CD4-positive, alpha-beta T cell treated with Interleukin-4 for 4 hours (primary cell): ENCODE measurements around the gene PGS1.
A peak's percentile ranks its signal among the peaks of the same experiment; 100 is the strongest.

ENCODE experiments used
- DNase-seq: peaks from one replicate; pipeline ENCODE4 v3.0.0-alpha.2; 2020

Gene PGS1

DNA sequence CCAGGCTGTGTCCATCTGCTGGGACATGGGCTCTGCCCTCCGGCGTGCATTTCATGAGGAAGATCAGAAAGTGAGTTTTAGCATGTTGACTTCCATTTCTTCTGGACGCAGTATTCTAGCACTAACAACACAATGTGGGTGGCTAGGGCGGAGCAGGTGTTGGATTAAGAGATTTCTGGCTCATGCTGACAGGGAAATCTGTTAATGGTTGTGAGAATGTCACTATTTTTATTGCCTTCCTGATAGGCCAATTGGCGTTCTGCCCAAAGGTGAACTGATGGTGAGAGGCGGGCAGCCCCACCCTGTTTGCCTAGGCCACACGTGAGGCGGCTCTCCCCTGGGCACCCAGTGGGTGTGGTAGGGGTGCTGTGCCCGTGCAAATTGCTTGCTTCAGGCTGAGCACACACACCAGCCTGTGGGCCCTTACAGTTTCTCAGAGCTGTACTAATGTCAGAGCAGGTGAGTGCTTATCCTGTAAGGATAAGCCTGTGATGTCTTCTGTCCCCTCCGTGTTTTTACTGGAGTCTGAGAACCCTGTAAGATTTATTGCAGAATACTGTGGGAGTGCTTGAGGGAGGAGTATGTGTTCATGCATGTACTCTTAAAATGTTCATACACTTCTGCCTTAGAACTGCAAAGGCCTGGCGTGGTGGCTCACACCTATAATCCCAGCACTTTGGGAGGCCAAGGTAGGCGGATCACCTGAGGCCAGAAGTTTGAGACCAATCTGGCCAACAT, 30.9 kb downstream of the PGS1 start:
- DNase-seq: no peak

DNA sequence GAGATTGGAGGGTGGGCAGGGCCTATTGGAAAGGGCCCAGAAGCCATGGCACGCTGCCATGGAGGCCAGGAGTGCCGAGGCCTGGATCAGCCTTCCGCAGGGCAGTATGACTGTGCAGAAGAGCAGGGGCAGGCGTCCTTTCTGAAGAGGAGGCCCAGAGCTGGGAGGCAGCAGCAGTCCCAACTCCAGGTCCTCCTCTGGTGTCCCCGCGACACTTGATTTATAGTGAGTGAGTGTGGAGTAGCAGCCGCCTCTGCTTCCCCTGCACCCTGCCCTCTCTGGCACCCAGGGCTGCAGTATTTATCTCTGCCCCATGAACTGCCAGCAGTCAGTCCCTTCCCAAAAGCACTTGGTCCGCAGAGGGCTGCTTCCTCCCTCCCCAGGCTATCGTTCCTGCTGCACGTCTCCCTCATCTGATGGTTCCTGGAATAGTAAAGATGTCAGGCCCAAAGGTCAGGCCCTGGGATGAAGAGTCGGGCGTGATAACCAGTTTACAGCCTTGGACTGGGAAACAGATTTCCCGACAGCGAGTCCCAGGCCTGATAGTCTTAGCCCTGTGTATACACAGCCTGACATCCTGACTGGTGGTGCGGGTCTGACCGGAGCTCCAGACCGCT, 32.9 kb downstream of the PGS1 start:
- DNase-seq: no peak

DNA sequence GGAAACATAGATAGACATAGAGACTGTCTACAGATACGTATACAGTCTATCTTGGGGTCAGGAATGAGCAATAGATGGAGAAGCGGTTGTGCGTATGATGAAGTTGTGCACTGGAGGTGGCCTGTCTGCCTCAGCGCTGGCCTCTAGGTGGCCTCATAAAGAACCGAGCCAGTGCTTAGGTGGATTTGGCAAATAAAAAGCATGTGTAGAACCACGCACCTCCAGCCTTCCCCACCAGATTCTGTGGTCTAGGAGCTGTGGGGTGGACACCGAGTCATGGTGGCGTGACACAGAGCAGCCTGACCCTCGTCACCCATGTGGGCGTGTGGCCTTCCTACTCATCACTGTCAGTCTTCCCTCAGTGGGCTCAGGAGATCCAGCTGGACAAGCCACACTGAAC, 34.0 kb downstream of the PGS1 start:
- DNase-seq: peak; percentile 21

DNA sequence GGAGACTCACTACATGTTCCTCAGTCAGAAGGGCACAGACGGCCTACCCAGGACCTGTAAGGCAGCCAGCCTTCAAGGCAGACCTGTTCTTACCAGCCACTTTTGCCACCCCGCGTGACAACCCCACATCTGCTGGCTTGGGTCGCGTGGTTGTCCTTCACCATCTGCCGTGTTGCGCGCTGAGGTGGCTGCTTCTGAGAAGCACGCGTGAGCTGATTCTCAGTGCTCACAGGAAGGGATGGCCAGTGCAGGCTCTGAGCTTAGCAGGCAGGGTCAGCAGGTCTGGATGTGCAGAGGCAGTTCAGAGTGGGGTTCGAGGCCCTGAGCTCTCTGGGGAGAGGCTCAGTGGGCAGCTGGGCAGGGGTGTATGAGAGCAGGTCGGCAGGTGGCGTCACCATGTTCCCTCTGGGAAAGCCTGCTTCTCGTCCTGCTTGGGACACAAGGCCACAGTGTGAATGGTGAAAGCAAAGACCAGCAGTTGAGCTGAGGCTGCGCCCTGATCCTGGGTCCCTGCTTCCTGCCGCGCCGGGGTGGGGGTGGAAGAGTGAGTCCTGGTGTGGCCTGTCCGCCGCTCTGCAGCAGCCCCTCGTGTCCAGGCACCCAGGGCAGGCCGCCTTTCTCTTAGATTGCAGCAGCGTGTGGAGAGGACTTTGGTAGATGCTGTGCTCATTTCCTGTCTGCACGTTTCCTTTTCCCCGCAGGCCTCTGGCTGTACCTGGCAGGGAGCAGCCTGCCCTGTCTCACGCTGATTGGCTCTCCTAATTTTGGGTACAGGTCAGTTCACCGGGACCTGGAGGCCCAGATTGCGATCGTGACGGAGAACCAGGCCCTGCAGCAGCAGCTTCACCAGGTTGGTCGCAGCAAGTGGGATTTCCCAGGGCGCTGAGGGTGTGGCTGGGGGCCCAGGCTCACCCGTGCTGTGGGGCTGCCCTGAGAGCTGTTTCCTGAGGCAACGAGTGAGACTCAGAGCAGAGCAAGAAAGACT, 36.0 kb downstream of the PGS1 start:
- DNase-seq: peak; percentile 29

DNA sequence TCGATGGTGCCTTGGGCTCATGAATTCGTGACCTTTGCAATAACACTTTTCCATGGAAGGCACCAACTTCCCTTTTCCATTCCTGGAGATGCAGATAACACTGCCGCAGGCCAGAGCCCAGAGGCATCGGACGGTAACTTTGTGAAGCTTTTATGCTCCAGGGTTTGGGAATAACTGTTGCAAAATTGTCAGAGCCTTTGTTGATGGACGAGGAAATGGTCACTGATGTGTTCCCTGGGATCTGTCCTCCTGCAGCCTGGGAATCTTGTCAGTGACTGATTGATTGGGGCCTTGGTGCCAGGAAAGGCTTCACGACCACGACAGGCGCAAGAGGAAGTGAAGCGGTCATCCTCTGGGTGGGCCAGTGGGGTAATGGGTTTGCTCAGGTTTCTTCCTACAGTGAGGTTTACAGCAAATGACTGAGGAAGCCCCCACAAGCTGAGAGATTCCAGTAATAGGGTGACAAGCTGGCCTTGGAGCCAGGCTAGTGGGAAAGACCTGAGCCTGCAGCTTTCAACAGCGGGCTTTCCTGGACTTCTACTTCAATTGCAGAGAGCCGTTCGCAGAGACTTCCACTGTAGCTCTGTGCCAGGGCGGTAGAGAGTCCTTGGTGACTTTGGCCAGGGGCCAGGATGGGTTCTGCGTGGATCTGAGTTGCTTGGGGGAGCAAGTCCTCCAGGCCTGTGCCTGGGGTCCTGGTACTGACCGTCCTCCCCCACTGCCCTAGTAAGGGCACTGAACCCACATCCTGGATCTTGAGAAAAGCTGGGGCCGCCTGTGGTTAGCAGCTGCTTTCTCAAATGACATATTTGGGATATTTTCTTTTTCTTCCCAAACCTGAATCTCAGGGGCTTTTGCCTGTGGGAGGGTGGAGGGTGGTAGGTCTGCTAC, 37.6 kb downstream of the PGS1 start:
- DNase-seq: no peak

DNA sequence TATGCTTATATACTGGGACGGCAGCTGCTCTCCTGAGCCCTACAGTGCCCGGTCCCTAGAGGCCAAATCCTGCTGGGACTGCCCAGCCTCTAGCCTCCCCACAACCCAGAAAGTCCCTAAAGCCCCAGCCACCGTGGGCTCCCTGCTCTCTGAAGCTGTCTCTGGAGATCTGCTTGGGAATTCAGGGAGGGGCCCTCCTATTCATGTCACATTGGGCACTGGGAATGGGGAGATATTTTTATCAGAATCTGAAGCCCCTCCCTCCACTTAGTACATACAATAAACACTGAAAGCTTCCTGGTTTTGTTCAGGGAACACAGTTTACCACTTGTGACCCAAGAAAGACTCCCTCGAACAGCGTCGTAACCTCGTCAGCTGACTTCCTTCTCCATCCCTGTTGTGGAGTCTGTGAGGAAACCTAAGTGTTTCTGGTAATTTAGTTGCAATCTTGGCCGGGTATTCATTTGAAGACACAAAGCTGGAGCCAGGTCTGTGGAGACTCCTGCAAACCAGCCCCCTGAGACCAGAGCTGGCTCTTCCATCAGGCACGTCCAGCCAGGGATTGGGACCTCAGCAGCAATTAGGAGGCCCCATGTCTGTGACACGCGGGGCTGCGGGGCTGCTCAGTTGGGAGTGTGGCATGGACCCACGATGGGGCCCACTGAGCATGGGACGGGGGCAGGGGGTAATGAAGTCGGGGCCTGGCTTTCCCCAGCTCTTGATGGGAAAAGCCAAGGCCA, 38.5 kb downstream of the PGS1 start:
- DNase-seq: no peak

DNA sequence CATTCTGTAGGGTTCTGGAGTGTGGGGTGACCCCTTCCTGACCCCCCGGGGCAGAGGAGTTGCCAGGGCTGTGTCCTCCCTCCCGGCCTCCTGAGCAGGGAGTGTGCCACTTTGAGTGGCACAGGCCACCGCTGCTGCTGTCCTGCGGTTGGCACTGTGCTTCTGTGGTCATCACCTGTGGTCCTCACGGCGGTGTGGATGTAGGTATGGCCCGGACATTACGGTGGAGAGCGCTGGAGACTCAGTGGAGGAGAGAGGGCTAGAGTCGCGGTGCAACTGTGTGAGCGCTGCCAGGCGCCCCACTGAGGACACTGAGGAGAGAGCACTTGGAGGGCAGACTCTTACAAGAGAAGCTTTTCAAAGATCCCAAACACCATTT, 39.1 kb downstream of the PGS1 start:
- DNase-seq: no peak

DNA sequence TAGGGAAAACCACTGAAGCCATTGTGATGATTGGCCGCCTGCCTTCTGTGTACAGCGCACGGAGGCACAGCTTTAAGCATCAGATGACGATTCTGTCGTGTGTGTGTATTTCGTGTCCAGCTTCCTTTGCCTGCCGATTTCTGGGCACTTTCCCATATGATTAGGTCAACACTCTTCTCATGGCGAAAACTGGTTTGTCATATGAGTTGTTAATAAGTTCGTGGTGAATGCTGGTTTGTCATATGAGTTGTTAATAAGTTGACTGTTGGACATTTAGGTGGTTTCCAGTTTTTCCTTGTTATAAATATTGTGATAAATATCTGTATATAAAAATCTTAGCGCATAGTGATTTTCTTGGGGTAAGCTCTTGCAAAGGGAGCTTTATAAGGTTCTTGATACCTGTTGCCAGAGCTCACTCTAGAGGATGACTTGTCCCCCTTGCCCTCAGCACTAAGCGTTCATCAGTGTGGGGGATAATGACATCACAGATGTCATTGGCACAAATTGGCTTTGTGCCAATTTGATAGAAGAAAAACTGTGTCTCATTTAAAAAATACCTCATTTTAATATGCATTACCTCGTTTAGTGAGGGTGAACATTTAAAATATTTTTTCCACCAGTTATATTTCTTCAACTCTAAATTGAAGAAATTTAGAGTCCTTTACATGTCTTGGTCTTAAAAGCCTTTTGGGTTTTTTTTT, 40.0 kb downstream of the PGS1 start:
- DNase-seq: no peak

DNA sequence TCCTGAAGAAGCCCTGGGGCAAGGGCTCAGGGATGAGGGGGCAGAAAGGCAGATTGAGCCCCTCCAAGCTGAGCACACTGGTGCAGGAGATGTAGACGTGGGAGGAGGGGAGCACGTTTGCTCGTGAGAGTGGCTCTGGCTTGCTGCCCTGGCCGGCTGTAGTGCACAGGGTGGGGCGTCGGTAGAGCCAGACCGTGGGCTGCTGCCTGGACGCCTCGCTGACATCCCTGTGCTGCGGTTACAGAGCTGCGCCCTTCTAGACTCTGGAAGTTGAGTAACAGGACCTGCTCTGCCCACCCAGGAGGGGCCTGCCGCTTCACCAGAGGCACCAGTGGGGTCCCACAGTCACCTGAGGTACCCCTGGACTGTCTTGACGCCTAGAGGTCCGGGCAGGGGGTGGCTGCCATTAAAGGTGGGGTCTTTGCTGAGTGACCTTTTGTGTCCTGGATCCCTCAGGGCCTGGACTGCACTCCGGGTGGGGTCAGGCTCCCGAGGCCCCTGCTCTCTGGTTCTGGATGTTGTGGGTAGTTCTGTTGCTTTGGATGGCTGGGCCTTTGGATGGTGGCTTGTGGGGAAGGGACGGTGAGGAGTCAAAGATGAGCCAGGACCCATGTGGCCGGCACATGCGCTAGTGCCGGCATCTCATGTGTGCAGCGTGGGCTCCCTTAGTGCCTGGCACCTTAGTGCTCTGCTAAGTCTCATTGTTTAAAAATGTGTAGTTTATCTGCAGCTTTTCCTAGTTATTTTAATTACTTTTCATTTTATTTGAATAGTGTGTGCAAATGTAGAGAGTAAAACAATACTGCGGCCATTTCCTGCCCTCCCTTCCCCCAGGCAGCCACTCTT, 41.7 kb downstream of the PGS1 start:
- no peak for DNase-seq

DNA sequence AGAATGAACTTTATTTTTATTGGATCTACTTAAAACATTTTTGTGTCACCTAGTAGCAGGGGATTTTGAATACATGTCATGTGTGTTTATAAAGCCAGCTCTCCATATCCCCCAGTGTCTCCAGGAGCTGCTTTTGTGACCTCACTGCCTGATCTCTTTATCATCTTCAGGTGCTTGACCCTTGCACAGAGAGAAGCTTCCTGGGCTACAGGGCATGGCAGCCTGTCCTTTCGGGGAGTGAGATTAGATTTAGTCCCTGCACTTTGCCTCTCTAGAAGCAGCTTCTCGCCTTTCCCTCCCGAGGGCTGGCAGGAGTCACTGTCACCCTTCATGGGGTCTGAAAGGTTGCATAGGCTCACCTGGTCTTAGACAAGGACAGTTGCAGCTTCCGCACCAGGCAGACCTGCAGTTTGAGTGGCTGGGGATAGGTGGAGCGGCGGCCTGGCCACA, 42.7 kb downstream of the PGS1 start:
- no peak for DNase-seq

DNA sequence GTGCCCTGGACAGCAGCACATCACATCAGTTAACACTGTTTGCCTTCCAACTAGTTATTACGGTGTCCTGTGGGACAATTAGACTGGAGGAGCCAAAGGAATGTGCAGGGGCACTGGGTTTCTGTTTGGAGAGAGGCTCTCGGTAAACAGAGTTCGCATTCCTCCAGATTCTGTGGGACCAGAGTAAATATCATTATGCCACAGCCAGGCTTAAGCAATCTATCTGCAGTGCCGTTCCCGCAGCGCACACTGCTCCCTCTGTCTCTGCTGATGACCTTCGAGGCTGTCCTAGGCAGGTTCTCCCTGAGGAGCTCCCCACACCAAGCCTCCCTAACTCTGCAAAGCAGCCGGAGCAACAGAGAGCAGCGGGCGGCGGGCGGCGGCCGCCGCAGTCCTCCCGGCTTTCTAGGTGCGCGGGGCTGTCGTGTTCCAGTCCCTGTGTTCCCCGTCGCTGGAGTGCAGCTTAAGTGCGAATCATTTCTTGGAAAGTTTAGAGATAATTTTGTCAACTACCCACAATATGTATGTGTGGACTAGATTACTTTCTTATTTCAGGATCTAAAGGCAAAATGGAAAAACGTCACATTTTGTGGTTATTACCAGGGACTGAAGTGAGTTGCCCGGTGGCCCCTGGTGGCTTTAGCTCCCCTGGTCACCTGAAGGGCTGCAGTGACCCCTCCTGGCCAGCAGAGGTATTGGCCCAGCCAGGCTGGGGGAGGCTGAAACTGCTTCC, 43.3 kb downstream of the PGS1 start:
- DNase-seq: peak; percentile 75

DNA sequence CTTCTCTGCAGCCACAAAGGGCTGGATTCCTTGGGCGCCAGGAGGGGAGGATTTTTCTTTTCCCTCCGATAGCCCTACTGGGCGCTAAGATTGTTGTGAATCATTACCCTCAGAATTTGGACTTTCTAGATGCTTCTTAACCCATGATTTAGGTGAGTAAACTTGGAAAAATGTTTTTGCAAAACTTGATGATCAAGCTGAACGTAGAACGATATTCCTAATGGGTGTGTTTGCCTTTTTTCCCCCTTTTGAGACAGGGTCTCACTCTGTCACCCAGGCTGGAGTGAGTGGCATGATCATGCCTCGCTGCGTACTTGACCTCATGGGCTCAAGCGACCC, 43.8 kb downstream of the PGS1 start:
- no peak for DNase-seq

DNA sequence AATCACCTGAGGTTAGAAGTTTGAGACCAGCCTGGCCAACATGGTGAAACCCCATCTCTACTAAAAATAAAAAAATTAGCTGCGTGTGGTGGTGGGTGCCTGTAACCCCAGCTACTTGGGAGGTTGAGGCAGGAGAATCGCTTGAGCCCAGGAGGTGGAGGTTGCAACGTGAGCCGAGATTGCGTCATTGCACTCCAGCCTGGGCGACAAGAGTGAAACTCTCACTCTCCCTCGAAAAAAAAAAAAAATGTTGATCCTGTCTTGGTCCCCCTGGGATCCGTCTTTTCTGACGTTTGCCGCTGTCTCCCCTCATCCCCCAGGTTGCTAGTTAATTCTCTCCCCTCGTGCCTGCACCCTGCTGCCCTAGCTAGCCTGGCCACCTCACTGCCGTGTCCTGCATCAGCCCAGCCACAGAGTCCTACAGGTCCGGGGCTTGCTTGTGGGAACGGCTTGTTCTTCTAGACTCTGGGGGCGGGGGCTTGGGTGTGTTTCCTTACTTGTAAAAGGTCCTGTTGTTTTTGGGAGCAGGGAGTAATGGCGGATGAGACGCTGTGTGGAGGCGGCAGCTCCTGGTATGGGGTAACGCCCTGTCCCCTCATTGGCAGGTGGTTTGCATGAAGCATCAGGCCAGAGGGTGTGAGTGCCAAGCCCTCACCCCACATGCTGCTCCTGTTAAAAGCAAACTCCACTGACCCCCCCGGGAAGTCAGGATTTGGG, 44.6 kb downstream of the PGS1 start:
- no peak for DNase-seq

DNA sequence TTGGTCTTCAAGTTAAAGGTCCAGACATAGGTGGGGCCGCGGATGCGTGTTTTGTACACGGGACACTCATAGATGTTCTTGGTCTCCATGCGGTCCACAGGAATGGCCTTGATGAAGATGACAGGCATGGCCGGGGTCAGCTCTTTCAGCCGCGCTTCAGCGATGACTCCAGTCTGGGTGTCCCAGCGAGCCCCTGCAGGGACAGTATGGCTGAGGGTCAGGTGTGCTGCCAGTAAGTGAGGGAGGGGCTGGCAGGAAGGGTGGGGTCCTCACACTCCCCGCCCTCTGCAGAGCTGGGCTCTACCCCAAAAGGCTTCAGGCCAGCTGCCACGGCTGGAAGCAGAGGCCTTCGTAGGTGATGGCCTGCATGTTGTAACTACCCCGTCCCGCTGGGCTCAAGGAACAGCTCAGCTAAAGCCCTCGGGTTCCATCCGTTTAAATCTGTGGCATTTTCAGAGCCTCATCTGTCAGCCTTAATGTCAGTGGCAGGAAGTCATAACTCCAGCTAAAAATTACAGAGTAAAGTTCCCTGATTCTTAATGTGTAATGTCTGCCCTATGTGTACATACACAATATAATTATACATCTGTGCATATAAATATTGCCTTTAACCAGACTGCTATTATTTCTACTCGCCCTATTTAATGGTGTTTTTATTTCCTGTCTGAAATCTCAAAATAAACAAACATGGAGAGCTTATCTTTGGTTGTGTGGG, 45.7 kb downstream of the PGS1 start:
- DNase-seq: no peak

DNA sequence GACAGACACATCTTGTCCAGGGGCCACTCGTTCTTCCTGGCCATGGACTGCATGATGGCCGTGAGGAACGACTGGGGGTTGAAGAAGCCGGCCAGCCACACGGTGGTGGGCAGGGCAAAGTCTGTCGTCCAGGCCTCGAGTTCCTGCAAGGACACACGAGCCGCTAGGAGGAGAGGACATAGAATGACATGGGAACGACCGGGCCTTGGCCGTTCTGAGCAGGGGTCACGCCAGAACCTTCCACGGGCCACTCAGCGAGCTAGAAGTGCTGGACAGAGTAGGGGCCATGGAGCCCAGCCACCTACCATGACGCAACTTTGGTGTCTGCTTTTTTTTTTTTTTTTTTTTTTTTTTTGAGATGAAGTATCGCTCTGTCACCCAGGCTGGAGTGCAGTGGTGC, 47.0 kb downstream of the PGS1 start:
- no peak for DNase-seq

DNA sequence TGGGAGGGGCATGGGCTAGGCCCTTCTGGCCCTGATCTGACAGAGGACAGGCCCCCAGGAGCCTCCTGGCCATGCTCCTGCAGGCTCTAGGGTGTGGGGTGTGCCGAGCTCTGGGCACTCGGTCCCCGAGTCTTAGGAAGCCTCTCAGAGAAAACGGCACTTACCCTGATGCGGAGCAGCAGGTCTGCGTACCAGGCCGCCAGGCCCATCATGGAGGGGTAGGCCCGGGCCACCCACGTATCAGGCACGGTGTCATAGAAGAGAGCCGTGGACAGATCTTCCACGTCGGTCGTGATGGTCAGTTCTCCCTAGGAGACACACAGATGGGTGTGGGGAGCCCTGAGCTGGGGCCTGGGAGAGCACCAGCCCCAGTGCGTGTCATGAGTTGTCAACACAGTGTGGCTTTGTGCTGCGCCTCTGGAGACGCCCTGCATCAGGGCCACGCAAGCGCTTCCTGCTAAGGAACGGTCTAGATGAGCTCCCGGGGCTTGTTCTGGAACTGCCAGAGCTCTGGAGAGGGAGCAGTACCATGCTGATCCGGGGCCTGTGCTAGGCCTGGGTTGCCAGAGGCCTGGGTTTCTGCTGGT, 47.9 kb downstream of the PGS1 start:
- DNase-seq: no peak

DNA sequence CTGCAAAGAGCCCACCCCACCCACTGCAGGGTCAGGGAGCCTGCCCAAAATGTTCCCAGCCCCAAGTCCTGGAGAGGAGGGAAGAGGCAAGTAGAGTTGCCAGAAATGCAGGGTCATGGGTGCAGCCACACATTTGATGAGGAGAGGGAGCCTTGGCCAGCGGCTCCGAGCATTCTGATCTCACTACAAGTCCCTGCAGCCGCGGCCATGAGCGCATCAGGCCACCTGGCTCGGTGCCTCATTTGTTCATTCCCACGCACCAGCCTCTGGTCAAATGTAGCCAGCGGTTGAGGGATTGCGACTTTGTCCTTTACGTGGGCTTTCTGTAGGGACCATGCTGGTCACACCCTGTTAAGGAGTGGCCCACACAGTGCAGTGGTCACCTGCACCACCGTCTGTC, 48.7 kb downstream of the PGS1 start:
- DNase-seq: no peak

DNA sequence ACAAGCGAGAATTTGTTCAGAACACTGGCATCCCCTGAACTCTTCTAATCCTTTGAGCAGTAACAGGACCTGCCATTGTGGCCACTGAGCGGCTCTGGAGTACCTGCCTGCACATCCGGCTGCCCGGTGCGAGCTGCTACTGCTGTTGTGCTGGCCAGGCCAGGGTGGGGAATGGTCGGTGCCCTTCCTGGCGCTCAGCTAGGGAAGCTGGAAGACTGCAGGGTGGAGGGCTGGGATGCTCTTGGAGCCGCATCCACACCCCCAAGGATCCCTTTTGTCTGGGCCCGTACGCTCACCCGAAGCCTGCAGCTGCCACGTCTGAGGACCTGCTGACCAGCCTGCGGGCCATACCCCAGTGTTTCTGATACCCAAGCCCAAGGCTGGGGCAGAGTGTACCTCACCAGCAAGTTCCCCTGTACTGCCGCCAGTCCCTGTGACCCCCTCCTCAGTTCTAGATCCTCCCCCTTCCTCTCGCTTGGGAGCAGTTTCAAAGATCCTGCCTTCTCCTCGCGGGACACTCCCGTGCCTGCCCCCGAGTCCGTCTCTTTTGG, 49.7 kb downstream of the PGS1 start:
- DNase-seq: no peak
